CD4-positive, alpha-beta T cell treated with Interleukin-6 for 4 hours (primary cell): ENCODE results near the gene TMEM184A.

ENCODE experiments used
- DNase-seq: peaks from one replicate; pipeline ENCODE4 v3.0.0-alpha.2; 2020; ENCODE audit warnings: mixed read lengths

TMEM184A gene

DNA sequence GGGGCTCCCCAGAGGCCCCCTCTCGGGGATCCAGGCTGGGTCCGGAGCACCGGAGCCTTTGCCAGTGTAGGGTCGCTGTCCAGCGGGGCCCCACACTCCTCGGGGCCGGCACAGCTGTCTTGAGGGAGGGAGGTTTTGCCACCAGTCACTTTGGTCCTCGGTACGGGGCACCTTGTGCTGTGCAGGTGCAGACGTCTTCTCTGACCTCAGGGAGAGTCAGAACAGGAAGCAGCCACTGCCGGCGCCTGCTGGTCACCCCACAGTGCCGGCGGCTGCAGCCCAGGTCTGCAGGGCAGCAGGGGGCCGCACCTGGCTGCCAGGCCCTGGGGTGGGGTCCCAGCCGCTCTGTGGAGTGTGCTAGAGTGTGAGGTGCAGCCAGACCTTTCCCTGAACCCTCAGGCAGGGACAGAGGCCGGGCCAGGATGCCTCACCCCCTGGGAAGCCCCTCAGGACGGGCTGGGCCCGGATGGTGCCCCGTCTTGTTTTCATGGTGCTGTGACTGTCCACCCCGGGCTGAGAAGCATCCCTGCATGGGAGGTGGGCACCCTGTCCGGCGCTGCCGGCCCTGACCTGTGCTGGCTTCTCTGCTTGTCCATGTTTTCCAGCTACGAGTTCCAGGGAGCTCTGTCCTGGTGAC is 17.3 kb downstream of the TMEM184A start:
- DNase-seq, result no peak

GRCh38 chr7:1537535-1538412 is 18.2 kb downstream of the TMEM184A start:
- DNase-seq, result no peak

GRCh38 chr7:1536743-1537534 is 19.1 kb downstream of the TMEM184A start:
- DNase-seq, result no peak

DNA sequence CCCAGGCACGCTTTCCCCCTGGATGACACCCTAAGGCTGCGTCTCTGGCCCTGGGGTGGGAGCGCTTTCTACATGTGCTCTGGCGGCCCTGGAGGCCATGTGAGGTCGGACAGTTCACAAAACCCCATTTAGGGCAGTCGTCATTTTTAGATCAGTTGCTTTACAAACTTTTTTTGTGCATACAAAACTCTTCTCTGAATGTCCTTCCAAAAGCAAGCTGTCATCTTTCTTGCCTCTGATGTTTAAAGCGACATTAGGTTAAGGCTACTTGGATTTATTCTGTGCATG is 19.6 kb downstream of the TMEM184A start:
- DNase-seq, result no peak

DNA sequence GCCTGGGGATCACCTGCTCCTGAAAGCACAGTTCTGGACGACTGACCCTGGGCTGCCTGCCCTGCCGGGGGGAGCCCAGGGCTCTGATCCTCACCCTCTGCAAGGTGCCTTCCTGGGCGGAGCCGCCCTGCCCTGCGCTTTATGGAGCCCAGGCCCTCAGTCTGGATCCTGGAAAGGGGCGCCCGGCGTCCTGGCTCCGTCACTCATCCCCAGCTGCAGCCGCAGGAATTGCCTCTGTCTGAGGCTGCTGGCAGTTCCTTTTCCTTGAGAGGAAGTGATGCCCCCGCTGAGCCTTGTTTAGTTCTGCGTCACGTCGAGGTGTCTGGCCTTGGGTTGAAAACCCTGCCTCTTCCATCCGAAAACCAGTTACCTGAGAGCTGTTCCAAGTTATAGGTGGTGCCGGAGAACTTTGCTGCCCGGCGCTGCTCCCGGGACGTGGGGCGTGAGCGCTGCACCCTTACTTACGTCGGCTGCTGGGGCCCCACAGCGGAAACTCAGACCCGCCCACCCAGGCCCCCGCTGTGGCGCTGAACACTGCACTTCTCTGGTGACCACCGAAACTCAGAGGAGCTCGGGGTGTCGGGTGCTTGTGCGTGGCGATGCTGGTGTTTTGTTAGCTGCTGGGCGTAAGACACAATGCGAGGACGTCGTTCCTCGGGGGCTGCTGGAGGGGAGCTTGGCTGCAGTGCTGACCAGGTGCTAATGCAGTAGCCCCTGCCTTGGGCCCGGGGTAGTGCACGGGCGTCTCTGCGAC is 20.1 kb downstream of the TMEM184A start:
- no peak for DNase-seq

DNA sequence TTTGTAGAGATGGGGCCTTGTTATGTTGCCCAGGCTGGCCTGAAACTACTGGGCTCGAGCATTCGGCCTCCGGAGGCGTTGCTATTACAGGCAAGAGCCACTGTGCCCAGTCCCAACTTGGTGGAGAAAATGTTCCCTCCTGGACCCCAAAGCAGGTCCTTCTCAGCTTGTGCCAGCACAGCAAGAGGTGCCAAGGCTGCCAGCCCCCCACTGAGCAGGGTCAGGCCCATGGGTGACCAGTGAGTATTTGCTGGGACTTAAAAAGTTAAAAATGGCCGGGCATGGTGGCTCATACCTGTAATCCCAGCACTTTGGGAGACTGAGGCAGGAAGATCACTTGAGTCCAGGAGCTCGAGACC is 20.9 kb downstream of the TMEM184A start:
- no peak for DNase-seq

DNA sequence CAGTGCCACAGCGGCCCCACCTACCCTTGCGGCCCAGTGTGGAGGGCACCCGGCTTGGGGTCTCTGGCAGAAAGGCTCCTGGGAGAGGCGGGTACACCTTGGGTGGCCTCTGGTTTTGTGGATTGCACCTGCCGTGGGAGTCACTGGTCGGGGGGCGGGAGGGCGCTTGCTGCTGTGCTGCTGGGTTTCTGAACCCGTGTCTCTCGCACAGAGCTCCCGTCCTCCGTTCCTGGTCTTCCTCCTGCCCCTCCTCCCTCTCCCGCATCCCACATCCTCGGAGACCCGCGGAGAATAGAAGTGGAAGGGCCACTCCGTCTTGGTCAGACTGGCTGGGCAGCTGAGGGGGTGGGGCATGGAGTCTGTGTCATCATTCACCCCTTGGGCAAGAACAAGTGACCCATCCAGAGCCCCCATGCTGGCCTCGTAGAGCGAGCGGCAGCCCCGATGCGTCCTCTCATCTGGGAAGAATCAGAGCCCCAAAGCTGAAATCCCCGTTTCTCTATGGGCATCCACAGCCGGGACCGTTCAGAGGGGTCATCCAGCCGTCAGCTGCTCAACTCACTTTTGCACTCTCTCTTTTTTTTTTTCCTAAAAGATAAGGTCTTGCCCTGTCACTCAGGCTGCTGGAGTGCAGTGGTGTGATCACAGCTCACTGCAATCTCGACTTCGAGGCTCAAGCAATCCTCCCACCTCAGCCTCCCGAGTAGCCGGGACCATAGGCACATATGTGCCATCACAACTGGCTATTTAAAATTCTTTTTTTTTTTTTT is 21.5 kb downstream of the TMEM184A start:
- DNase-seq, result no peak

GRCh38 chr7:1533547-1534329 is 22.3 kb downstream of the TMEM184A start:
- peak; percentile 33 for DNase-seq

- DNase-seq, result no peak
These were observed 22.8 kb downstream of the TMEM184A start for GRCh38 chr7:1533255-1533546.

- peak; percentile 78 for DNase-seq
These were observed 23.4 kb downstream of the TMEM184A start for GRCh38 chr7:1532456-1533254.

GRCh38 chr7:1531979-1532455 is 24.0 kb downstream of the TMEM184A start:
- peak; percentile 30 for DNase-seq

DNA sequence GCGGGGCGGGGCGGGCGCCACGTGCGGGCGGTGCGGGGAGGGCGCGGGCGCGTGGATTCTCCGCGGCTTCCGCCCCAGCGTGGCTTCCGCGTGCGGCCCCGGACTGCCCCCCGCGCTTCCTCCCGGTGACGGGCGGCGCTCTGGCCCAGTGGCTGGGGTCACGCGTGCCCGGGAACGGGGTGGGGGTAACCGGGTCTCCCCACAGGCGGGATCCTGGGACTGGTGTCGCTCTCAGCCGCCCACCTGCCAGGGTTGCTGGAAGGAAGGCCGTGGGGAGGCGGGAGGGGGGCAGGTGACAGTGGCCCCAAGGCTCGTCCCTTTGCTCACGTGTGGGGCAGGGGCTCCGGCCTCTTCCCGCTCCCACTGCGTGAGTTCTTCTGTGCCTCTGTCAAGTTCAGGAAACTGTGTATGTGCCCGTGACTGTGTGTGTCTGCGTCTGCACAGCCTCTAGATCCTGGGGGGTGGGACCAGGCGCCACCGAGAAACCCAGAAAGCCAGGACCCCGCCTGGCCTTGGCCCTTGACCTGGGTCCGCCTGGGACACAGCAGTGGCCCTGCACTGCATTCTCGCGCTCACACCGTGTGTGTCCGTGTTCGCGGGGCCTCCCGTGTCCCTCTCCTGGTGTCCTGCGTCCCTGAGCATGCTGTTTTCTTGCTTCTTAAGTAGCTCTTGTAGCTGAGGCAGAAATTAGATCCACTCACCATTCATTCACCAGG is 24.6 kb downstream of the TMEM184A start:
- peak; percentile 66 for DNase-seq

GRCh38 chr7:1530946-1531262 is 25.1 kb downstream of the TMEM184A start:
- no peak for DNase-seq

- no peak for DNase-seq
These were observed 26.5 kb downstream of the TMEM184A start for GRCh38 chr7:1529383-1530116.

DNA sequence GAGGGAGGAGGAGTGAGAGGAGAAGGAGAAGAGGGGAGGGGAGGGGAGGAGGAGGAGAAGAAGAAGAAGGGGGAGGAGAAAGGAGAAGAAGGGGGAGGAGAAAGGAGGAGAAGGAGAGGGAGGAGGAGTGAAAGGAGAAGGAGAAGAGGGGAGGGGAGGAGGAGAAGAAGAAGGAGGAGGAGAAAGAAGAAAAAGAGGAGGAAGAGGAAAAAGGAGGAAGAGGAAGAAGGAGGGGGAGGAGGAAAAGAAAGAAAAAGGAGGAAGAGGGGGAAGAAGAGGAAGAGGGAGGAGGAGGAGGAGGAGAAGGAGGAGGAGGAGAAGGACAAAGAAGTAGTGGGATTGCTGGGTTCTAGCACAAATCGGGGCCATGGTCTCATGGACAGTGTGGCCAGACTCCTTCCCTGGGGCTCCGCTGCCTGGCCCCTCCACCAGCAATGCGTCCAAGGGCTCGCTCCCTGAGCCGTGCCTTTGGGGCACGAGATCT is 29.7 kb downstream of the TMEM184A start:
- no peak for DNase-seq

- DNase-seq, result no peak
These were observed 30.6 kb downstream of the TMEM184A start for GRCh38 chr7:1525409-1525808.

DNA sequence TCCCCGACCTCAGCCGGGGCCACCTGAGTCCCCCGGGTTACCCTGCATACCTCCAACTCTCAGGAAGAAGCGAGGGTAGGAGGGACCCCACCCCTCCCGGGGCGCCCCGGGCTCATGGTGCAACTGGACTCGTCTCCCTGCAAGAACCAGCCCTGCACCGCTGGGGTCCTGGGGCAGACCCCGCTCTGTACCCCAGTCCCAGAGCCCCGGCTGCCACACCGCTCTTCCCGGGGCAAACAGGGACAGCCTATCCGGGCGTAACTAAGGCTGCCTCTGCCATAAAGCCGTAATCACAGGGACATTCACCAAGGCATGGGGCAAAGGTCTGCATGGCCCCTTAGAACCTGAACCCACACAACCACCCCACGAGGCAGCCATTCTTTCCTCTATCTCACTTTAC is 32.2 kb downstream of the TMEM184A start:
- no peak for DNase-seq

- DNase-seq, result no peak
These were observed 32.8 kb downstream of the TMEM184A start for GRCh38 chr7:1523208-1523607.

DNA sequence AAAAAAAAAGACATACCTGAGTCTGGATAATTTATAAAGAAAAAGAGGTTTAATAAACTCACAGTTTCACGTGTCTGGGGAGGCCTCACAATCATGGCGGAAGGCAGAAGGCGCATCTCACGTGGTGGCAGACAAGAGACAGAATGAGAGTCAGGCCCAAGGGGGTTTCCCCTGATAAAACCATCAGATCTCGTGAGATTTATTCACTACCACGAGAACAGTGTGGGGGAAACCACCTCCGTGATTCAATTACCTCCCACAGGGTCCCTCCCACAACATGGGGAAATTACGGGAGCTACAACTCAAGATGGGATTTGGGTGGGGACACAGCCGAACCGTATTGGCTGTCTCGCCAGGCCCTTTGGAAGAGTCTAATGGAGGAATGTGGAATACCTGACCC is 34.5 kb downstream of the TMEM184A start:
- no peak for DNase-seq
